Measurements from ENCODE around the gene SESN3.

DNA sequence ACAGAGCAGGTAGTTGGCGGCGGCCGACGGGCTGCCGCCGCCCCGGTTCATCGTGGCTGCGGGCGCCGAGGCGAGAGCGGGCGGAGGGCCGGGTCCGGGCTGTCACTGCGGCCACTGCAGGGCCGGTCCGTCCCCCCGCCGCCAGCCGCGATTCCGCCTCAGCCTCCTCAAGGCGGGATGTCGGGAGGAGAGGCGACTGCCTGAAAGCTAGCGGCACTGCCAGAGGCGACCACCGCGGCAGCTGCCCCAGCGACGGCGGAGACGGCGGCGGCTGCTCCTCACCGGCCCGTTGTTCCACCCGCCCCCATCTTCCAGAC is 234 bp downstream of the SESN3 start:
- TF ChIP-seq, protein P1, sequence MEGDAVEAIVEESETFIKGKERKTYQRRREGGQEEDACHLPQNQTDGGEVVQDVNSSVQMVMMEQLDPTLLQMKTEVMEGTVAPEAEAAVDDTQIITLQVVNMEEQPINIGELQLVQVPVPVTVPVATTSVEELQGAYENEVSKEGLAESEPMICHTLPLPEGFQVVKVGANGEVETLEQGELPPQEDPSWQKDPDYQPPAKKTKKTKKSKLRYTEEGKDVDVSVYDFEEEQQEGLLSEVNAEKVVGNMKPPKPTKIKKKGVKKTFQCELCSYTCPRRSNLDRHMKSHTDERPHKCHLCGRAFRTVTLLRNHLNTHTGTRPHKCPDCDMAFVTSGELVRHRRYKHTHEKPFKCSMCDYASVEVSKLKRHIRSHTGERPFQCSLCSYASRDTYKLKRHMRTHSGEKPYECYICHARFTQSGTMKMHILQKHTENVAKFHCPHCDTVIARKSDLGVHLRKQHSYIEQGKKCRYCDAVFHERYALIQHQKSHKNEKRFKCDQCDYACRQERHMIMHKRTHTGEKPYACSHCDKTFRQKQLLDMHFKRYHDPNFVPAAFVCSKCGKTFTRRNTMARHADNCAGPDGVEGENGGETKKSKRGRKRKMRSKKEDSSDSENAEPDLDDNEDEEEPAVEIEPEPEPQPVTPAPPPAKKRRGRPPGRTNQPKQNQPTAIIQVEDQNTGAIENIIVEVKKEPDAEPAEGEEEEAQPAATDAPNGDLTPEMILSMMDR (IDR thresholded peaks at IDR 0.05): no peak
- no peak for TF ChIP-seq EP300 (IDR thresholded peaks at IDR 0.05)
- TF ChIP-seq POLR2A (IDR thresholded peaks at IDR 0.05): no peak
